Fibroblast of pulmonary artery (primary cell): Measurements from ENCODE around the gene ANO10.
"Not testable (repeated sequence)": the region's sequence is repeated elsewhere in the genome, so short reads cannot be mapped to it uniquely, and the experiment has no call there.

Experiments used
- DNase-seq: peaks from one replicate; pipeline ENCODE4 v3.0.0-alpha.2; 2010; ENCODE audit warnings: low read depth
- H3K4me3 ChIP-seq: replicated peaks from 2 replicates; pipeline ENCODE4 v1.5.1; 2011; ENCODE audit warnings: low read depth, mild to moderate bottlenecking, control low read depth, low read length, moderate library complexity
- TF ChIP-seq, protein P1 (sequence below): IDR thresholded peaks from 2 replicates; pipeline ENCODE4 v1.5.1; 2011; ENCODE audit warnings: mild to moderate bottlenecking, control low read depth, low read length, inconsistent platforms; ENCODE audit errors: missing control alignments

The ANO10 gene

DNA sequence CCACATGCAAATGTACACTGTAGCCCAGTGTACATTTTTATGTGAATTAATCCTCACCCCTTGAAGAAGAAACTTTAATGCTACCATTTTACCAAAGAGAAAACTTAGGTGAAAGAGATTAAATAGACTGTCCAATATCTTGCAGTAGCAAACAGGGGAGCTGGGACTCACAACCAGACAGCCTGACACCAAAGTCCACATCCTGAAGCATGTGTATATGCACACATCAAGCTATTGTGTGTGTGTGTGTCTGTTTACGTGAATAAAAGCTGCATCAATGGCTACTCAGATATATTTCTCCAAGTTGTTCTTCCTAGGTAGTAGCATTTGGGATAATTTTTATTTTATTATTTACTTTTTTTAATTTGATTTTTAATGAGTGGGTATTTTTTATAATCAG, 6.7 kb downstream of the ANO10 start:
- no peak overlapping the region for H3K4me3 ChIP-seq
- DNase-seq = no peak
- TF ChIP-seq, protein P1, sequence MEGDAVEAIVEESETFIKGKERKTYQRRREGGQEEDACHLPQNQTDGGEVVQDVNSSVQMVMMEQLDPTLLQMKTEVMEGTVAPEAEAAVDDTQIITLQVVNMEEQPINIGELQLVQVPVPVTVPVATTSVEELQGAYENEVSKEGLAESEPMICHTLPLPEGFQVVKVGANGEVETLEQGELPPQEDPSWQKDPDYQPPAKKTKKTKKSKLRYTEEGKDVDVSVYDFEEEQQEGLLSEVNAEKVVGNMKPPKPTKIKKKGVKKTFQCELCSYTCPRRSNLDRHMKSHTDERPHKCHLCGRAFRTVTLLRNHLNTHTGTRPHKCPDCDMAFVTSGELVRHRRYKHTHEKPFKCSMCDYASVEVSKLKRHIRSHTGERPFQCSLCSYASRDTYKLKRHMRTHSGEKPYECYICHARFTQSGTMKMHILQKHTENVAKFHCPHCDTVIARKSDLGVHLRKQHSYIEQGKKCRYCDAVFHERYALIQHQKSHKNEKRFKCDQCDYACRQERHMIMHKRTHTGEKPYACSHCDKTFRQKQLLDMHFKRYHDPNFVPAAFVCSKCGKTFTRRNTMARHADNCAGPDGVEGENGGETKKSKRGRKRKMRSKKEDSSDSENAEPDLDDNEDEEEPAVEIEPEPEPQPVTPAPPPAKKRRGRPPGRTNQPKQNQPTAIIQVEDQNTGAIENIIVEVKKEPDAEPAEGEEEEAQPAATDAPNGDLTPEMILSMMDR = no peak

- TF ChIP-seq, protein P1 = no peak
- DNase-seq = no peak
- no peak overlapping the region for H3K4me3 ChIP-seq
Observed at GRCh38 chr3:43613976-43614375, 7.8 kb downstream of the ANO10 start.

DNA sequence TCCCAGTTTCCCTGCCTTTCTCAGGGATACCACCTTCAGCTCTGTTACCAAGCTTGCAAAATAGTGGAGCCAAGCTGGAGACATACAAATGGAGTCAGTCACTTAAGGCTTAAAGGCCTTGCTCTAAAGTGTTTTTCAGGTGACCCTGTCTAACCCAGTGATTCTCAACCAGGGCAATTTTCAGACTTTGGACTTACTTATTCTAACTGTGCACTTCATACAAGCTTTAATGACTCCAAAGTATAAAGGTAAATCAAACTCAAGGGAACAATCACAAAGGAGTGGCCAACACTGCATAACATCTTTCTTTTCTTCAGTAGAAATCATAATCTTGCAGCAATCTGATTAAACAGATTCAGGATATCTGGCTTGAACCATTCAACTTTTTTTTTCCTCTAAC, 9.4 kb downstream of the ANO10 start:
- no peak overlapping the region for H3K4me3 ChIP-seq
- DNase-seq = no peak
- TF ChIP-seq, protein P1 = no peak

GRCh38 chr3:43609406-43609805, 12.4 kb downstream of the ANO10 start:
- no peak for DNase-seq
- no peak overlapping the region for H3K4me3 ChIP-seq
- TF ChIP-seq, protein P1 = no peak

- TF ChIP-seq, protein P1 = no peak
- no peak for DNase-seq
- H3K4me3 ChIP-seq = no peak overlapping the region
Observed at GRCh38 chr3:43608751-43609150, 13.1 kb downstream of the ANO10 start.

- TF ChIP-seq, protein P1 = no peak
- no peak for DNase-seq
- no peak overlapping the region for H3K4me3 ChIP-seq
Observed at GRCh38 chr3:43606284-43606683, 15.5 kb downstream of the ANO10 start.

GRCh38 chr3:43599959-43600358, 21.9 kb downstream of the ANO10 start:
- DNase-seq, H3K4me3 ChIP-seq: not testable (repeated sequence)

DNA sequence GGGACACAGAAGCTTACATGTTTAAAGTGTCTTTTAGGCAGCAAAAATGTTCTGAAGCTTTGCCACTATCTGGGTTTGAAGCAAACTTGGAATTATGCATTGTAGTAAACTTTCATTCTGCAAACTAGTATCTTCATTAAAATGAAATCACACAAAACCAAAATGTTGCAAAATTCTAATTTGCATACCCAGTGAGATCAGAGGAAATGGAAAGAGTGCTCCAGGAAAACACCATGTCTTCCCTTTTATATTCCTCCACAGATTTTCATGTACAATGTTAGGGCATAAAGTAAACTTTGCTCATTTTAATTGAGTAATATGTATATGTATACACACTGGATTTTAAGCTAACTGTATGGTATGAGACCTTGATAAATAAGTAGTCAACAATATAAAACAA, 23.9 kb downstream of the ANO10 start:
- TF ChIP-seq, protein P1 = no peak
- no peak overlapping the region for H3K4me3 ChIP-seq
- DNase-seq = no peak

GRCh38 chr3:43596178-43596577, 25.6 kb downstream of the ANO10 start:
- not testable (repeated sequence) for H3K4me3 ChIP-seq, DNase-seq

- not testable (repeated sequence) for DNase-seq, H3K4me3 ChIP-seq
Observed at GRCh38 chr3:43595280-43595679, 26.5 kb downstream of the ANO10 start.

DNA sequence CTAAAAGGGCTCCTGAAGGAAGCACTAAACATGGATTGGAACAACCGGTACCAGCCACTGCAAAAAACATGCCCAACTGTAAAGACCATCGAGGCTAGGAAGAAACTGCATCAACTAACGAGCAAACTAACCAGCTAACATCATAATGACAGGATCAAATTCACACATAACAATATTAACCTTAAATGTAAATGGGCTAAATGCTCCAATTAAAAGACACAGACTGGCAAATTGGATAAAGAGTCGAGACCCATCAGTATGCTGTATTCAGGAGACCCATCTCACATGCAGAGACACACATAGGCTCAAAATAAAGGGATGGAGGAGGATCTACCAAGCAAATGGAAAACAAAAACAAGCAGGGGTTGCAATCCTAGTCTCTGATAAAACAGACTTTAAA, 28.2 kb downstream of the ANO10 start:
- not testable (repeated sequence) for H3K4me3 ChIP-seq, DNase-seq

GRCh38 chr3:43591866-43592265, 29.9 kb downstream of the ANO10 start:
- not testable (repeated sequence) for H3K4me3 ChIP-seq, DNase-seq
